ENCODE measurements around the gene DIDO1.

The DIDO1 gene

DNA sequence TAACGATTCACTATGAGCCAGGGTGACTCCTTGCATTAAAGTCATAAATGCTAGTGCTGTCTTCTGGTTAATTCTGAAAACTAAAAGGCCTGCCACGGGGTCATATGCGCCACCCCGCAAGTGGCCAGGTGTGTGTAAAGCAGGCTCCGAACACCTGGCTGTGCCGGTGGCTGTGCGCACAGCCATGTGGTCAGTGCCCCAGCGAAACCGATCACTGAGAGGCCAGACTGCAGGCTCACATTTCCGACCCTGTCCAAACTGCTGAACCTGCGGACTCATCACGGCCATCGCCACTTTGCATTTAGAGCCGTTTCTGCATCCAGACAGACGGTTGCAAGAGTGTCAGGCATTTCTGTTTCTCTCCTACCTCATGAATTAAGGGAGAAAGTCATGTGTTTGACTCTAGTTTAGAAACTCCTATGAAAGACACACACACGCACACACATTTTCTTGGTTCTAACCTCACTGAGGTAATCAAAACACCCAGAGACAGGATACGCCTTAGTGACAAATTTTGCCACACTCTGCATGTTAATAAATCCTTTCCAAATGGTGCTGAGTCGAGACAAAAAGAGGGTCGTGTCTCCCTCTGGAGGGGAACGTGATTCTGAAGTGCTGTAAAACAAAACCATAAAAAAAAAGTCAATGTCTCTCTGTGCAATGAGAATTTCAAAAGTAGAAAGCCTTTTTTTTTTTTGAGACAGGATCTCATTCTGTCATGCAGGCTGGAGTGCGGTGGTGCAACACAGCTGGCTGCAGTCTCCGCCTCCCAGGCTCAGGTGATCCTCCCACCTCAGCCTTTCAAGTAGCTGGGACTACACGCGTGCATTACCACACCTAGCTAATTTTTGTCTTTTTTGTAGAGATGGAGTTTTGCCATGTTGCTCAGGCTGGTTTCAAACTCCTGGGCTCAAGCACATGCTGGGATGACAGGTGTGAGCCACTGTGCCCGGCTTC is 33.7 kb downstream of the DIDO1 start:
- Histone ChIP-seq H3K27me3 (ENCODE audit: control insufficient read depth, insufficient read depth, low read length) (no peaks in the 10 kb centered on the region), H3K4me1 (no peaks in the 10 kb centered on the region), H2AFZ (no peak overlapping the region), H3K4me2 (ENCODE audit: low read length) (no peak overlapping the region), H3K27ac (no peak overlapping the region), H3K4me3 (ENCODE audit: low read depth, low read length) (no peak overlapping the region), H3K9ac (no peak overlapping the region), H3K79me2 (peaks cover 2% of the 10 kb centered on the region), H3K36me3 (ENCODE audit: control insufficient read depth, insufficient read depth, low read length) (no peaks in the 10 kb centered on the region), H3K9me3 (ENCODE audit: control insufficient read depth, low read length) (no peaks in the 10 kb centered on the region)
- no peak for TF ChIP-seq CTCF (IDR thresholded peaks at IDR 0.05)

GRCh38 chr20:62891111-62891510 is 35.2 kb downstream of the DIDO1 start:
- Histone ChIP-seq H3K27me3 (ENCODE audit: control insufficient read depth, insufficient read depth, low read length) (no peaks in the 10 kb centered on the region), H3K27ac (no peak overlapping the region), H3K79me2 (peaks cover 2% of the 10 kb centered on the region), H3K36me3 (ENCODE audit: control insufficient read depth, insufficient read depth, low read length) (no peaks in the 10 kb centered on the region), H2AFZ (no peak overlapping the region), H3K4me2 (ENCODE audit: low read length) (no peak overlapping the region), H3K4me1 (no peaks in the 10 kb centered on the region), H3K9ac (no peak overlapping the region), H3K9me3 (ENCODE audit: control insufficient read depth, low read length) (no peaks in the 10 kb centered on the region), H3K4me3 (ENCODE audit: low read depth, low read length) (no peak overlapping the region)
- no peak for TF ChIP-seq CTCF (IDR thresholded peaks at IDR 0.05)

- TF ChIP-seq CTCF (IDR thresholded peaks at IDR 0.05), result no peak
- no peak overlapping the region for H3K9ac ChIP-seq
- no peaks in the 10 kb centered on the region for H3K27me3 ChIP-seq (ENCODE audit: control insufficient read depth, insufficient read depth, low read length)
- H3K36me3 ChIP-seq (ENCODE audit: control insufficient read depth, insufficient read depth, low read length), result no peaks in the 10 kb centered on the region
- no peak overlapping the region for H2AFZ ChIP-seq
- no peaks in the 10 kb centered on the region for H3K4me1 ChIP-seq
- H3K27ac ChIP-seq, result no peak overlapping the region
- H3K9me3 ChIP-seq (ENCODE audit: control insufficient read depth, low read length), result no peaks in the 10 kb centered on the region
- no peak overlapping the region for H3K4me2 ChIP-seq (ENCODE audit: low read length)
- H3K79me2 ChIP-seq, result peaks cover 2% of the 10 kb centered on the region
- no peak overlapping the region for H3K4me3 ChIP-seq (ENCODE audit: low read depth, low read length)
Measured at GRCh38 chr20:62890444-62890843, 35.9 kb downstream of the DIDO1 start.

GRCh38 chr20:62889871-62890270 is 36.4 kb downstream of the DIDO1 start:
- Histone ChIP-seq H3K9ac (no peak overlapping the region), H3K9me3 (ENCODE audit: control insufficient read depth, low read length) (no peaks in the 10 kb centered on the region), H3K4me1 (no peaks in the 10 kb centered on the region), H2AFZ (no peak overlapping the region), H3K4me3 (ENCODE audit: low read depth, low read length) (no peak overlapping the region), H3K36me3 (ENCODE audit: control insufficient read depth, insufficient read depth, low read length) (no peaks in the 10 kb centered on the region), H3K27me3 (ENCODE audit: control insufficient read depth, insufficient read depth, low read length) (no peaks in the 10 kb centered on the region), H3K4me2 (ENCODE audit: low read length) (no peak overlapping the region), H3K27ac (no peak overlapping the region), H3K79me2 (peaks cover 2% of the 10 kb centered on the region)
- no peak for TF ChIP-seq CTCF (IDR thresholded peaks at IDR 0.05)

- Histone ChIP-seq H3K36me3 (ENCODE audit: control insufficient read depth, insufficient read depth, low read length) (no peaks in the 10 kb centered on the region), H3K4me3 (ENCODE audit: low read depth, low read length) (no peak overlapping the region), H3K9ac (no peak overlapping the region), H3K27ac (no peak overlapping the region), H3K79me2 (peaks cover 2% of the 10 kb centered on the region), H3K4me1 (no peaks in the 10 kb centered on the region), H3K27me3 (ENCODE audit: control insufficient read depth, insufficient read depth, low read length) (no peaks in the 10 kb centered on the region), H2AFZ (no peak overlapping the region), H3K9me3 (ENCODE audit: control insufficient read depth, low read length) (no peaks in the 10 kb centered on the region), H3K4me2 (ENCODE audit: low read length) (no peak overlapping the region)
- TF ChIP-seq CTCF (IDR thresholded peaks at IDR 0.05), result no peak
Measured at GRCh38 chr20:62889411-62889810, 36.9 kb downstream of the DIDO1 start.

All from parathyroid adenoma (tissue), 2 donors.